ENCODE data around the gene DOCK1.

DNA sequence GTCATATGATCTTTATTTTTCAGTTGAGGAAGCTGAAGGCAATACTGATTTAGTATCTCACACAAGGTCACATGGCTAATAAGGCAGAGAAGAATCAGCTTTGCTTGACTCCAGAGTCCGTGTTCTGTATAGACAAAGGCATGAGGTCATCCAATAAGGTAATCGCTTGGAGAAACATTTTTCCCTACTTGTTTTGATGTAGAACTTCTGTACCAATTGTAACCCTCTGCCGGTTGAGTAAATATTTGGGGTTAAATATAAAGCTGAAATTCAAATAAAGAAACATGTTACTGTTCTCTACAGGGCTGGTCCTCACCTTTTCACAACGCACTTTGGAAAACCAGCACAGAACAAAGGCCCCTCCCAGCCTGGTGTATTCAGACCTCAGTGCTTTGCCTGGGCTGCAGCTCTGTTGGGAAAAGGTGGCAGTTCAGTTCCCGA, 374.1 kb downstream of the DOCK1 start:
- TF ChIP-seq, protein P1, sequence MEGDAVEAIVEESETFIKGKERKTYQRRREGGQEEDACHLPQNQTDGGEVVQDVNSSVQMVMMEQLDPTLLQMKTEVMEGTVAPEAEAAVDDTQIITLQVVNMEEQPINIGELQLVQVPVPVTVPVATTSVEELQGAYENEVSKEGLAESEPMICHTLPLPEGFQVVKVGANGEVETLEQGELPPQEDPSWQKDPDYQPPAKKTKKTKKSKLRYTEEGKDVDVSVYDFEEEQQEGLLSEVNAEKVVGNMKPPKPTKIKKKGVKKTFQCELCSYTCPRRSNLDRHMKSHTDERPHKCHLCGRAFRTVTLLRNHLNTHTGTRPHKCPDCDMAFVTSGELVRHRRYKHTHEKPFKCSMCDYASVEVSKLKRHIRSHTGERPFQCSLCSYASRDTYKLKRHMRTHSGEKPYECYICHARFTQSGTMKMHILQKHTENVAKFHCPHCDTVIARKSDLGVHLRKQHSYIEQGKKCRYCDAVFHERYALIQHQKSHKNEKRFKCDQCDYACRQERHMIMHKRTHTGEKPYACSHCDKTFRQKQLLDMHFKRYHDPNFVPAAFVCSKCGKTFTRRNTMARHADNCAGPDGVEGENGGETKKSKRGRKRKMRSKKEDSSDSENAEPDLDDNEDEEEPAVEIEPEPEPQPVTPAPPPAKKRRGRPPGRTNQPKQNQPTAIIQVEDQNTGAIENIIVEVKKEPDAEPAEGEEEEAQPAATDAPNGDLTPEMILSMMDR (conservative IDR thresholded peaks at IDR 0.05 in 1 of 2, IDR thresholded peaks at IDR 0.05 in 1 of 2; ENCODE audit: low read depth in 1 of 2, low read length in 2 of 2) = no peak
- no peak for TF ChIP-seq EZH2 (IDR thresholded peaks at IDR 0.05; ENCODE audit: low read length, missing control alignments)

All from fibroblast of lung (primary cell).